GM12865 (cell line): ENCODE results near the gene ARMC3.

ENCODE experiments used
- DNase-seq: peaks from one replicate; pipeline ENCODE4 v3.0.0; 2010; ENCODE audit warnings: low read depth
- H3K4me3 ChIP-seq: 2 replicates; pipeline ENCODE4 v1.5.1; 2011; ENCODE audit warnings: mild to moderate bottlenecking, low read depth, low read length, control low read depth
- CTCF ChIP-seq: IDR thresholded peaks from 2 replicates; pipeline ENCODE4 v1.5.1; 2011; ENCODE audit warnings: low read length, control low read depth, low read depth, inconsistent platforms; ENCODE audit not compliant: insufficient read depth; ENCODE audit errors: missing control alignments

Gene ARMC3

GRCh38 chr10:22958338-22958737 lies 30.5 kb downstream of the ARMC3 start:
- no peak for TF ChIP-seq CTCF
- no peak overlapping the region for H3K4me3 ChIP-seq
- DNase-seq: no peak

GRCh38 chr10:22959292-22959691 lies 31.4 kb downstream of the ARMC3 start:
- DNase-seq: no peak
- H3K4me3 ChIP-seq: no peak overlapping the region
- no peak for TF ChIP-seq CTCF

GRCh38 chr10:22959950-22960349 lies 32.1 kb downstream of the ARMC3 start:
- H3K4me3 ChIP-seq: no peak overlapping the region
- DNase-seq: no peak
- no peak for TF ChIP-seq CTCF

- DNase-seq: no peak
- H3K4me3 ChIP-seq: no peak overlapping the region
- no peak for TF ChIP-seq CTCF
Measured at GRCh38 chr10:22962817-22963216, 35.0 kb downstream of the ARMC3 start.

- TF ChIP-seq CTCF: no peak
- no peak for DNase-seq
Measured at GRCh38 chr10:22969704-22970103, 41.9 kb downstream of the ARMC3 start.

GRCh38 chr10:22976534-22976933 lies 48.7 kb downstream of the ARMC3 start:
- TF ChIP-seq CTCF: no peak
- H3K4me3 ChIP-seq: no peak overlapping the region
- DNase-seq: no peak

More at GRCh38 chr10:22969704-22970103, 41.9 kb downstream of the ARMC3 start:
- H3K4me3 ChIP-seq: no peak overlapping the region

GRCh38 chr10:22977751-22978150 lies 49.9 kb downstream of the ARMC3 start:
- TF ChIP-seq CTCF: no peak
- no peak for DNase-seq

More at GRCh38 chr10:22977751-22978150, 49.9 kb downstream of the ARMC3 start:
- H3K4me3 ChIP-seq: no peak overlapping the region
